Daoy (cell line): ENCODE results near the gene SEMA3B. TPM values are rescaled to one million over a fixed set of nuclear protein-coding genes. Genes with fewer than 3 reads are reported as not detected.
"Not testable (repeated sequence)": the region's sequence is repeated elsewhere in the genome, so short reads cannot be mapped to it uniquely, and the experiment has no call there.

ENCODE experiments used
- DNase-seq: peaks from one replicate; pipeline ENCODE4 v3.0.0-alpha.2; 2015; ENCODE audit warnings: low read depth
- total RNA-seq: library from RNA; depleted of rRNA; stranded (reverse); fragments of >200 nt; shearing (Covaris generic); gene quantifications from 2 replicates; pipeline ENCODE4 v1.2.3, GENCODE V29; 2014; rRNA removed

The SEMA3B gene
- total RNA-seq, result 2.6 and 5.0 TPM in 2 replicates

- peak; percentile 69 for DNase-seq
These were observed at the start of gene SEMA3B for GRCh38 chr3:50268703-50269451. Gene SEMA3B (plus strand): TSS chr3:50269147. CDS start chr3:50269241, 94 bp downstream.

GRCh38 chr3:50219285-50219684 lies 49.7 kb upstream of the SEMA3B start:
- no peak for DNase-seq

GRCh38 chr3:50220109-50220508 lies 48.8 kb upstream of the SEMA3B start:
- DNase-seq, result no peak

- no peak for DNase-seq
These were observed 47.9 kb upstream of the SEMA3B start for GRCh38 chr3:50221051-50221410.

GRCh38 chr3:50221411-50222168 lies 47.4 kb upstream of the SEMA3B start:
- no peak for DNase-seq

- DNase-seq, result no peak
These were observed 46.8 kb upstream of the SEMA3B start for GRCh38 chr3:50222169-50222528.

DNA sequence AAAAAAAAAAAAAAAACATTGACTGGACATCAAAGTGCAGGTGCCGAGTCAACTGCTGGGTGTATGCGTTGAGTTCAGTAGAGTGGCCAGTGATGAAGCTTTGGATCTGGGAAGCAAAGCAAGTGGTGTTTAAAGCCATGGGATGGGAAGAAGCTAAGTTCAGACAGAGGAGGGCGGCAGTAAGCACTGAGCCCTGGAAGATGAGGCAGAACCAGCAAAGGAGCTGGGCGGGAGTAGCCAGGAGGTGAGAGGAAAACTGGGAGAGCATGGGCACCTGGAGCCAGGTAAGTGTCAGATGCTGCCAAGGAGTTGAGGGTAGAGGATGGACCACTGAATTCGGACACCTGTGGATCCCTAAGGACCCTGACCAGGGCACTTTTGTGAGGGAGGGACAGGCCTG lies 44.3 kb upstream of the SEMA3B start:
- no peak for DNase-seq

DNA sequence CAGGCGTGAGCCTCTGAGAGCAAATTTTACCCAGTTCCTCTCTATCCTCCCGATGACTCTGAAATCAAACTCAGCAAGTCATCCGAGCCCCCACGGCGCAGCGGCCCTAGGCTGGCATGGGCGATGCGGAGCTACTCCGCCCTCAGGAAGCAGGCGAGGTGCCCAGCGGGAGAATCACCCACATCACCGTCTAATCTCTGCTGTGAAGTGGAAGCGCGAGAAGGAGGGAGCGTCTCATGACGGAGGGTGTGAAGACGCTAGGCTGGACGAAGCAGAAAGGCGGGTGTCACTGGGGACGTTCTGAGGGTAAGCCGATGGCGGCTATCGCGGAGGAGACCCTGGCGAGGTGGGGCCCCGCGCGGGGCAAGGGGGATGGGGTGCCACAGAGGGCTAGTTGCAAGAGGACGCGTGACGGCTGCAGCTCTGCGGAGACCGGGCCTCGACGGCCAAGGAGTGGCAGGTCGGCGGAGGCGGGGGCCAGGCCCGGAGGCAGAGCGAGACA lies 42.0 kb upstream of the SEMA3B start:
- DNase-seq, result peak; percentile 67

- DNase-seq, result peak; percentile 92
These were observed 41.4 kb upstream of the SEMA3B start for GRCh38 chr3:50227390-50228183.

GRCh38 chr3:50228184-50228763 lies 40.7 kb upstream of the SEMA3B start:
- not testable (repeated sequence) for DNase-seq

DNA sequence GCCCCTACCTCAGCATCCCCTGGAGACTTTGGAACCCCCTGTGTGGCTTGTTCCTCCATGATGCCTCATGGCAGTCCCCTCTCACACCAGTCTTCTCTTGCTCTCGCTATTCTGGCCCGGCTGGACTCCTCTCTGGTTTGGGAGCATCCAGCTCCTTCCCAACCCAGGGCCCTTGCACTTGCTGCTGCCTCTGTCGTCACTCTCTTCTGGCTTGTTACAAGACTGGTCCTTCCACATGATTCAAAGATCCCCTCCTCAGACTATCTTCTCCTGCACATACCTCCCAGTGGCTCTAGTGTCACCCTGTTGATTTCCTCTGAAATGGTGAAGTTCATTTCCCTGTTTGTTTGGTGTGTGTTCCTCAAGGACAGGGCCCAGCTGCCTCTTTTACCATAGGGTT lies 39.5 kb upstream of the SEMA3B start:
- DNase-seq, result no peak

DNA sequence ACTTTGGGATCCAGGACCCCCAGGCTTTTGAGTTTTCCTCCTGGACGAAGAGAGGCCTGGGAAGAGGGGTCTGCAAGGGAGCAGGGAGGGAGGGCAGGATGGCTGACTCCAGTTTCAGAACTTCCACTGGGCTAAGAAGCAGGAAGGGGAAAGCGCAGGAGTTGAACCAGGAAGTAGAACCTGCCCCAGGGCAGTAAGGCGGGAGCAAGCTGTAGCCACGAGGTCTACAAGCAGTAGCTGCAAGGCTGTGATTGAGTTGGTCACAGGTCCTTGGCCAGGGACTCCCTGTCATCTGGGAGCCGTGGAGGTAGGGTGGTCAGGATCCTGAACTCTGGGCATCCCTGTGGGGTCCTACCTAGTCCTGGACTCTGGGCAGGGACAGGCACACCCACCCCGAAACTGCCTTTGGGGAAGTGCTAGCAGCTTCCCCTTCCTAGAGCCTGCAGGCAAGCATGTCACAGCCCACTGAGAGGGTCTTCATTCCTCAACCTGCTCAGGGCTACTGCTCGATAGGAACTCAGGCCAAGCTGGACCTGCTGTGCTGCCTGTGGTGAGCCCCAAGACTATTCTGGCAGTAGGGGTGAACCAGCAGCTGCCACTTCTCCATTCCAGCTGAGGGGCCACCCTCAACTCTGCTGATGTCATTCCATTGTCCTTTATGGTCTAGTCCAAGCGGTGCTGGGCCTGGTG lies 38.7 kb upstream of the SEMA3B start:
- DNase-seq, result no peak

DNA sequence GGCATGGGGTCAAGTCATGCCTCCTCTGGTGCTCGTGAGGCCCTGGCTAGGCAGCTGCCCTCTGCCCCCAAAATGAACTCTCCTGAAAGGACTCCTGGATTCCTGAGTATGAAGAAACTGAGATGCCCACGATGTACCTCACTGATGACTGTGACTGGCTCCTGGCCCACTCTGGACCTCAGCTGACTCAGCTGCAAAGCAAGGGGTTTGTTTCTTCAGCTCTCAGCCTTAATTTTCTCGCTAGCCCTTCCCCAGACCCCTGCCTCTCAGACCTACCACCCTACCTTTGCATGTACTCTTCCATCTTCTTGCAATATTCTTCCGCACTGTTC lies 38.2 kb upstream of the SEMA3B start:
- no peak for DNase-seq

- no peak for DNase-seq
These were observed 37.4 kb upstream of the SEMA3B start for GRCh38 chr3:50231581-50231980.

DNA sequence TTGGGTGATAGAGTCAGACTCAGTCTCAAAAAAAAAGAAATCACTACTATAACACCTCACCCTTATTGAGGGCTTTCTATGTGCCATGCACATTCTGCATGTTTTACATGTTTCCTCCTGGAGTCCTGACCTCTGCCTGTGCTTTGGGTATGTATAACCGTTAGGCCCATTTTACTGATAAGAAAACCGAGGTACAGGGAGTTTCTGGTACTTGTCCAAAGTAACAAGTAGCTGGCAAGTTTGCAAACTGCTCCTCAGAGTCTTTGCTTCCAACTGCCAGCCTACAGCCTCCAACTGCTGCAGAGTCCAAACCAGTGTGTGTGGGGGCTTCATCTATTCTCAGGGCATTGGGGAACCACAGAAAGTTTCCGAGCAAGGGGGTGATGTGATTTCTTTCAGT lies 36.6 kb upstream of the SEMA3B start:
- DNase-seq, result no peak

- DNase-seq, result no peak
These were observed 35.8 kb upstream of the SEMA3B start for GRCh38 chr3:50233176-50233575.

DNA sequence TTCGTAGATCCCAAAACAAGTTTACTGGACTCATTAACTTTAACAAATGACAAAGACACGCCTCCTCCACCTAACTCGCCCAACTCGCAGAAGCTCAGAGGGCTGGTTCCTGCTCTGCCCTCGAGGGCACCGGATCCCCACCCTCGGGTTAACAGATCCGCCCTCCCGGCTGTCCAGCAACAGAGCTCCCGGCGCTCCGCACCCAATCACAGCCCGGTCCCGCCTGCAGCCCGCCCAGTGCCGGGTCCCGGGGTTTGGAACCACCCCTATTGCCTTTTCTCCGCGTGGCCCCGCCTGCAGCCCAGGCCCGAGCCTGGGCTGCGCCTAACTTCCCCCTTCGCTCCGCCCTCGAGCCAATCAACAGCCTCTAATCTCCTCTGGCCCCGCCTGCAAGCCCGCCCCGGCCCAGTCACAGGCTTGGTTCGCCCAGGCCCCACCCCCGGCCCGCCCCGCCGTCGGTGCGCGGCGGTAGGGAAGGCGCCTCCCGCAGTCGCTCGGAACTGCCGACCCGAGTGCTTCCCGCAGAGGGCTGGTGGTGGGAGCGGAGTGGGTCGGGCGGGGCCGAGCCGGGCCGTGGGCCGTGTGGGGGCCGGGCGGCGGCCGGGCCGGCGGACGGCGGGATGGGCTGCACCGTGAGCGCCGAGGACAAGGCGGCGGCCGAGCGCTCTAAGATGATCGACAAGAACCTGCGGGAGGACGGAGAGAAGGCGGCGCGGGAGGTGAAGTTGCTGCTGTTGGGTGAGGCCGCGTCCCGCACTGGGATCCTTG lies 33.0 kb upstream of the SEMA3B start, which contains the start of gene GNAI2:
Gene GNAI2, plus strand, starts transcription at position 489 of the 768 bp plus-strand sequence. Its CDS starts 132 bp downstream, at position 621.
- DNase-seq, result peak; percentile 98

GRCh38 chr3:50236484-50237132 lies 32.3 kb upstream of the SEMA3B start:
- no peak for DNase-seq

GRCh38 chr3:50237133-50237651 lies 31.8 kb upstream of the SEMA3B start:
- DNase-seq, result peak; percentile 33
